A673 (cell line): Measurements from ENCODE around the gene FIS1. TPM values are rescaled to one million over a fixed set of nuclear protein-coding genes. Genes with fewer than 3 reads are reported as not detected.
"Not testable (repeated sequence)": the region's sequence is repeated elsewhere in the genome, so short reads cannot be mapped to it uniquely, and the experiment has no call there.

Experiments
- BruUV-seq: library from RNA; stranded (reverse); fragments of 400-500 nt; replicated peaks from 2 replicates; lab custom pipeline; 2021; lab: Mats Ljungman, UMichigan
- CTCF ChIA-PET: fragments of 300-600 bp; sonication (Branson Sonifier 250); formaldehyde crosslinking; loops from one replicate; lab custom pipeline; 2022; ENCODE audit warnings: antibody characterized with exemption; lab: Charles Lee
- POLR2A ChIA-PET: fragments of 300-600 bp; sonication (Branson Sonifier 250); formaldehyde crosslinking; loops from one replicate; lab custom pipeline; 2022; ENCODE audit warnings: antibody characterized with exemption; ENCODE audit not compliant: low non-redundant PET; lab: Charles Lee
- DNase-seq: peaks from one replicate; pipeline ENCODE4 v3.0.0-alpha.2; 2015; ENCODE audit warnings: low spot score
- H3K27ac ChIP-seq: fragments of 200-600 bp; sonication (generic); 2 replicates; pipeline ENCODE4 v1.5.1; 2016; ENCODE audit warnings: mixed run types, low read depth, mild to moderate bottlenecking, mixed read lengths, antibody characterized with exemption, low read length; ENCODE audit not compliant: poor library complexity, severe bottlenecking
- H3K27me3 ChIP-seq: fragments of 200-600 bp; sonication (generic); replicated peaks from 2 replicates; pipeline ENCODE4 v1.6.1; 2017; ENCODE audit warnings: mixed run types, low read depth, mild to moderate bottlenecking, mixed read lengths, antibody characterized with exemption, low read length; ENCODE audit not compliant: insufficient read depth, poor library complexity
- H3K36me3 ChIP-seq: fragments of 200-600 bp; sonication (generic); 2 replicates; pipeline ENCODE4 v1.6.1; 2016; ENCODE audit warnings: mixed run types, mild to moderate bottlenecking, mixed read lengths, antibody characterized with exemption, low read length; ENCODE audit not compliant: insufficient read depth, poor library complexity, severe bottlenecking
- H3K4me1 ChIP-seq: fragments of 200-600 bp; sonication (generic); 2 replicates; pipeline ENCODE4 v1.6.1; 2017; ENCODE audit warnings: mixed run types, mild to moderate bottlenecking, mixed read lengths, antibody characterized with exemption, low read length; ENCODE audit not compliant: insufficient read depth, poor library complexity, severe bottlenecking
- H3K4me3 ChIP-seq: fragments of 200-600 bp; sonication (generic); 2 replicates; pipeline ENCODE4 v1.5.1; 2016; ENCODE audit warnings: low read depth, mixed run types, mild to moderate bottlenecking, mixed read lengths, low read length; ENCODE audit not compliant: poor library complexity, severe bottlenecking
- H3K9me3 ChIP-seq: fragments of 200-600 bp; sonication (generic); 2 replicates; pipeline ENCODE4 v1.6.1; 2016; ENCODE audit warnings: mixed run types, low read depth, mild to moderate bottlenecking, mixed read lengths, antibody characterized with exemption, low read length; ENCODE audit not compliant: poor library complexity, severe bottlenecking
- EZH2 ChIP-seq: fragments of 200-600 bp; sonication (generic); IDR thresholded peaks from 2 replicates; pipeline ENCODE4 v1.6.1; 2017; ENCODE audit warnings: borderline replicate concordance, low read depth, mild to moderate bottlenecking, mixed read lengths, antibody characterized with exemption, low read length; ENCODE audit not compliant: poor library complexity, severe bottlenecking
- intact Hi-C: fragments of 100-400 bp; cut with micrococcal nuclease; formaldehyde crosslinking; loops from one replicate; pipeline ENCODE4 v1.10.0; 2022; ENCODE audit not compliant: unreplicated experiment
- total RNA-seq: library from RNA; stranded (reverse); gene quantifications from 2 replicates; pipeline ENCODE4 v1.2.3, GENCODE V29; 2021
- TF ChIP-seq, protein P1 (sequence below): fragments of 300-800, 200-600 bp; sonication (generic); conservative IDR thresholded peaks from 2 replicates; pipeline ENCODE4 v1.5.1; 2017; ENCODE audit warnings: low read depth, mild to moderate bottlenecking, antibody characterized with exemption, low read length, moderate library complexity, mixed read lengths

The FIS1 gene
- total RNA-seq, 1 experiment from 2014 or later = 79.6 TPM

- Histone ChIP-seq H3K9me3 (no peaks in the 10 kb centered on the region), H3K27me3 (no peaks in the 10 kb centered on the region), H3K4me1 (no peaks in the 10 kb centered on the region), H3K36me3 (peaks cover 5% of the 10 kb centered on the region), H3K4me3 (no peak overlapping the region), H3K27ac (no peak overlapping the region)
- DNase-seq = no peak
- POLR2A ChIA-PET = no interaction called here
- intact Hi-C loops = no loop called here
- BruUV-seq = no TSS peak
- TF ChIP-seq EZH2 = no peak
- TF ChIP-seq, protein P1, sequence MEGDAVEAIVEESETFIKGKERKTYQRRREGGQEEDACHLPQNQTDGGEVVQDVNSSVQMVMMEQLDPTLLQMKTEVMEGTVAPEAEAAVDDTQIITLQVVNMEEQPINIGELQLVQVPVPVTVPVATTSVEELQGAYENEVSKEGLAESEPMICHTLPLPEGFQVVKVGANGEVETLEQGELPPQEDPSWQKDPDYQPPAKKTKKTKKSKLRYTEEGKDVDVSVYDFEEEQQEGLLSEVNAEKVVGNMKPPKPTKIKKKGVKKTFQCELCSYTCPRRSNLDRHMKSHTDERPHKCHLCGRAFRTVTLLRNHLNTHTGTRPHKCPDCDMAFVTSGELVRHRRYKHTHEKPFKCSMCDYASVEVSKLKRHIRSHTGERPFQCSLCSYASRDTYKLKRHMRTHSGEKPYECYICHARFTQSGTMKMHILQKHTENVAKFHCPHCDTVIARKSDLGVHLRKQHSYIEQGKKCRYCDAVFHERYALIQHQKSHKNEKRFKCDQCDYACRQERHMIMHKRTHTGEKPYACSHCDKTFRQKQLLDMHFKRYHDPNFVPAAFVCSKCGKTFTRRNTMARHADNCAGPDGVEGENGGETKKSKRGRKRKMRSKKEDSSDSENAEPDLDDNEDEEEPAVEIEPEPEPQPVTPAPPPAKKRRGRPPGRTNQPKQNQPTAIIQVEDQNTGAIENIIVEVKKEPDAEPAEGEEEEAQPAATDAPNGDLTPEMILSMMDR = no peak
- CTCF ChIA-PET = interaction anchor here (0.7 kb wide), 1 partner anchor 111 kb away, joined by 3 read pairs; no protein-coding TSS in a partner anchor
Measured at GRCh38 chr7:101205901-101206664, 38.8 kb downstream of the FIS1 start.

DNA sequence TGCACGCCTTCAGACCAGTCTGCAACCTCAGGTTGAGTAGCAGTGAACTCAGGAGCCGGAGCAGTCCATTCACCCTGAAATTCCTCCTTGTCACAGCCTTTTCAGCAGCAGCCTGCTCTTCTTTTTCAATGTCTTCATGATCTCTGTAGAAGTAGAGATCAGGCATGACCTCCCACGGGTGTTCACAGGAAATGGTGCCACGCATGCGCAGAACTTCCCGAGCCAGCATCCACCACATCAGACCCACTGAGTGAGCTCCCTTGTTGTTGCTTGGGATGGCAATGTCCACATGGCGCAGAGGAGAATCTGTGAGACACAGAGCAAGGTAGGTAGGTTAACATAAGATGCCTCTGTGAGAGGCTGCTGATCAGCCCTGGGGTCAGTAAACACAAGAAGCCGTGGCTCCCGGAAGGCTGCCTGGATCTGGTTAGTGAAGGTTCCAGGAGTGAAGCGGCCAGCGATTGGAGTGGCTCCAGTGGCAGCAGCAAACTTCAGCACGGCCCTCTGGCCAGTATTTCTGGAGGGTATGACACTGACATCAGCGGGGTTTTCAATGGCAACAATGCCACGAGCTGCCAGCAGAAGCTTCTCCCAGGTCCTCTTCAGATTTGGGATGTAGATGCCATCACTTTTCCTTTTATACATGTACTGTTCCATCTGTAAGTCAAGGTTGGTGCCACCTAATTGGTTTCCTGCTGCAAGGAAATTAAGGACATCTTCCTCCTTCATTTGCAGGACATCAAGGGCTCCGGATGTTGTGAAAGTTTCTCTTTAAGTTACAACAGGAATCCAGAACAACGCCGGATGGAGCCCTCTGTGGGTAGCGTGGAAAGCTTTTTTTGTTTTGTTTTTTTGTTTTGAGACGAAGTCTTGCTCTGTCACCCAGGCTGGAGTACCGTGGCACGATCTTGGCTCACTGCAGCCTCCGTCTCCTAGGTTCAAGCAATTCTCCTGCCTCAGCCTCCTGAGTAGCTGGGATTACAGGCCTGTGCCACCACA is 40.8 kb downstream of the FIS1 start:
- ChIA-PET POLR2A (interaction anchor here (0.6 kb wide), 1 partner anchor 9 kb away, joined by 3 read pairs; no protein-coding TSS in a partner anchor), CTCF (interaction anchor here (0.7 kb wide), 1 partner anchor 564 kb away, joined by 6 read pairs; no protein-coding TSS in a partner anchor)
- H3K9me3 ChIP-seq, H3K36me3 ChIP-seq, BruUV-seq, H3K4me1 ChIP-seq, intact Hi-C loops, DNase-seq, H3K4me3 ChIP-seq, H3K27me3 ChIP-seq, H3K27ac ChIP-seq: not testable (repeated sequence)

DNA sequence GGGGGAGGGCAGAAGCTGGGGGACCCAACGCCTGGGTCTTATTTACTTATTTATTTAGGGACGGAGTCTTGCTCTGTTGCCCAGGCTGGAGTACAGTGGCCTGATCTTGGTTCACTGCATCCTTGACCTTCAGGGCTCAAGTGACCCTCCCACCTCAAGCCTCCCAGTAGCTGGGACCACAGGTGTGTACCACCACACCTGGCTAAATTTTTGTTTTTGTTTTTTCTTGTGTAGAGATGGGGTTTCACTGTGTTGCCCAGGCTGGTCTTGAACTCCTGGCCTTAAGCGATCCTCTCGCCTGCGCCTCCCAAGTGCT is 42.3 kb downstream of the FIS1 start:
- H3K9me3 ChIP-seq = no peaks in the 10 kb centered on the region
- intact Hi-C loops = no loop called here
- no peaks in the 10 kb centered on the region for H3K36me3 ChIP-seq
- H3K4me1 ChIP-seq = no peaks in the 10 kb centered on the region
- TF ChIP-seq, protein P1 = no peak
- no peak for TF ChIP-seq EZH2
- DNase-seq = no peak
- CTCF ChIA-PET = no interaction called here
- no TSS peak for BruUV-seq
- no peaks in the 10 kb centered on the region for H3K27me3 ChIP-seq
- no peak overlapping the region for H3K27ac ChIP-seq
- POLR2A ChIA-PET = no interaction called here
- H3K4me3 ChIP-seq = no peak overlapping the region
